Activated naive CD8-positive, alpha-beta T cell treated with anti-CD3 and anti-CD28 coated beads, Interleukin-2, amount 50 U/mL, for 24 hours (primary cell): ENCODE results near the gene ORAI1.
"Not testable (repeated sequence)": the region's sequence is repeated elsewhere in the genome, so short reads cannot be mapped to it uniquely, and the experiment has no call there.

Source experiments
- ATAC-seq: fragments of 150-1000 bp; cut with Tn5 transposase; one replicate; pipeline ENCODE4 v1.10.0; 2021
- DNase-seq: peaks from one replicate; pipeline ENCODE4 v3.0.0; 2021
- H3K27ac Mint-ChIP-seq: one replicate; pipeline ENCODE4 v1.8.0; 2021; ENCODE audit warnings: mild to moderate bottlenecking, mixed read lengths
- H3K27me3 Mint-ChIP-seq: one replicate; pipeline ENCODE4 v1.8.0; 2021; ENCODE audit warnings: mixed read lengths
- H3K36me3 Mint-ChIP-seq: one replicate; pipeline ENCODE4 v1.8.0; 2021; ENCODE audit warnings: low read depth, mixed read lengths
- H3K4me1 Mint-ChIP-seq: one replicate; pipeline ENCODE4 v1.8.0; 2021; ENCODE audit warnings: mixed read lengths
- H3K4me3 Mint-ChIP-seq: one replicate; pipeline ENCODE4 v1.8.0; 2021; ENCODE audit warnings: mild to moderate bottlenecking, moderate library complexity, mixed read lengths
- H3K9me3 Mint-ChIP-seq: one replicate; pipeline ENCODE4 v1.8.0; 2021; ENCODE audit warnings: mixed read lengths

Gene ORAI1

DNA sequence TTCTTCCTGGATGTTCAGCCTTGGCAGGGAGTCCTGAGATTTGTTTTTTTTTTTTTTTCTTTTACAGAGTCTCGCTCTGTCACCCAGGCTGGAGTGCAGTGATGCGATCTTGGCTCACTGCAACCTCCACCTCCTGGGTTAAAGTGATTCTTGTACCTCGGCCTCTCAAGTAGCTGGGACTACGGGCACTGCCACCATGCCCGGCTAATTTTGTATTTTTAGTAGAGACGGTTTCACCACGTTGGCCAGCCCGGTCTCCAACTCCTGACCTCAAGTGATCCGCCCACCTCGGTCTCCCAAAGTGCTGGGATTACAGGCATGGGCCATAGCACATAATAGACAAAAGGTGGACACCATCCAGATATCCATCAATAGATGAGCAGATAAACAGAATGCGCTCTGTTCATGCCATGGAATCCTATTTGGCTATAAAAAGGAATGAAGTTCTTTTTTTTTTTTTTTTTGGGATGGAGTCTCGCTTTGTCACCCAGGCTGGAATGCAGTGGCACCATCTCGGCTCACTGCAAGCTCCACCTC is 53.4 kb downstream of the ORAI1 start:
- H3K4me3 Mint-ChIP-seq, H3K27me3 Mint-ChIP-seq, H3K36me3 Mint-ChIP-seq, ATAC-seq, H3K9me3 Mint-ChIP-seq, DNase-seq, H3K4me1 Mint-ChIP-seq: not testable (repeated sequence)
- H3K27ac Mint-ChIP-seq: peak overlapping the region; percentile 29

DNA sequence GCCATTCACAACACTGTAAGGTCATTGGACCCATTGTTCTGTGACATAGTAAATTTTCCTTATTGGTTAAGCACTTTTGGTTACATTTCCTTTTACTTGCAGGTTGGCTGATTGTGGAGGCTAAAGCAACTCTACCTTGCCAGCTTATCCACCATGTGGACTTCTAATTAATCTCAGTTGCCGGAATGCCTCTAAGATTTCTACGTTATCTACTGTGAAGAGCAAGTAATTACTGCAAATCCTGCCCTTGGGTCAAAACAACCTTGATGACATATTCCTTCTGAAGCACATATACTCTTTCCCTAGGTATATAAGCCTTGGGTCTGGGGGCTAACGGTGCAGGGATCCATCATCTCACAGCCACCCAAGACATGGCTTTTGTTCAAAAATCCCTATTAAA is 62.6 kb downstream of the ORAI1 start:
- ATAC-seq (no peak), DNase-seq (no peak)
- peaks cover 14% of the 10 kb centered on the region for H3K4me1 Mint-ChIP-seq
- H3K27me3 Mint-ChIP-seq: peaks cover 2% of the 10 kb centered on the region
- H3K36me3 Mint-ChIP-seq: peaks cover 4% of the 10 kb centered on the region
- no peaks in the 10 kb centered on the region for H3K9me3 Mint-ChIP-seq
- no peak overlapping the region for H3K4me3 Mint-ChIP-seq
- no peak overlapping the region for H3K27ac Mint-ChIP-seq

DNA sequence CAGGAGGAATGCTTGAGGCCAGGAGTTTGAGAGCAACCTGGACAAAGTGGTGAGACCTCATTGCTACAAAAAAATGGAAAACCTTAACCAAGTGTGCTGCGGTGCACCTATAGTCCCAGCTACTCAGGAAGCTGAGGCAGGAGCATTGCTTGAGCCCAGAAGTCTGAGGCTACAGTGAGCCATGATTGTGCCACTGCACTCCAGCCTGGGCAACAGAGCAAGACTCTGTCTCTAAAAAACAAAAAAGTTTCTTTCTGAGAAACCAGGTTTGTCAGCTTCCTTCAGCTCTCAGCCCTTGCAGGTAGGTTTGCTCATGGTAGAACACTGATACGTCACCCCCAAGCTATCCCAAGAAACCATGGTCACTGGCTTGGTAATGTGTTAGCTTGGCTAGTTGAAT is 63.1 kb downstream of the ORAI1 start:
- peaks cover 2% of the 10 kb centered on the region for H3K27me3 Mint-ChIP-seq
- peaks cover 14% of the 10 kb centered on the region for H3K4me1 Mint-ChIP-seq
- ATAC-seq (no peak), DNase-seq (no peak)
- no peak overlapping the region for H3K27ac Mint-ChIP-seq
- H3K36me3 Mint-ChIP-seq: peaks cover 4% of the 10 kb centered on the region
- H3K9me3 Mint-ChIP-seq: no peaks in the 10 kb centered on the region
- no peak overlapping the region for H3K4me3 Mint-ChIP-seq
